GM12864 (cell line): ENCODE measurements around the gene TMEM45A.
"Not testable (repeated sequence)": the region's sequence is repeated elsewhere in the genome, so short reads cannot be mapped to it uniquely, and the experiment has no call there.

Experiments used
- DNase-seq: peaks from one replicate; pipeline ENCODE4 v3.0.0-alpha.2; 2011; ENCODE audit warnings: low read depth
- H3K4me3 ChIP-seq: 2 replicates; pipeline ENCODE4 v1.5.1; 2011; ENCODE audit warnings: mild to moderate bottlenecking, low read depth, low read length, control low read depth
- TF ChIP-seq, protein P1 (sequence below): IDR thresholded peaks from 2 replicates; pipeline ENCODE4 v1.5.1; 2011; ENCODE audit warnings: low read depth, mild to moderate bottlenecking, moderate library complexity, low read length, control low read depth, inconsistent platforms; ENCODE audit errors: missing control alignments

The TMEM45A gene

DNA sequence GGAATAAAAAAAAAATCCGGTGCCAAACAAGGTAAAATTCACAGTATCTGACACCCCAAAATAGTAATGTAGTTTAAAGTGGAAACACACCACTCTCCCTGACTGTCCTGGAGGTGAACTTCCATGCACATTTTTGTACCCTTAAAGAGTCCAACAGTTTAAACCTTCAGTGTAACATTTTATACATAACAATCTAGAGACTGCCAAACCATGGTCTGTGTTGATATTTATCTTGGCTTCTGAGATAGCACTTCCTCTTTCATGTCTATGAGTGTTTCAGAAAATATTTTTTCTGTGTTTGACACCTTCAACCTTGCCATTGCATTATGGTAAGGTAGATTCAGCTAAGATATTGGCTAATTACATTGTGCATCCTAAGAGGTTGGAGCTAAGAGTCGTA is 13.9 kb downstream of the TMEM45A start:
- no peak overlapping the region for H3K4me3 ChIP-seq
- DNase-seq, result no peak
- TF ChIP-seq, protein P1, sequence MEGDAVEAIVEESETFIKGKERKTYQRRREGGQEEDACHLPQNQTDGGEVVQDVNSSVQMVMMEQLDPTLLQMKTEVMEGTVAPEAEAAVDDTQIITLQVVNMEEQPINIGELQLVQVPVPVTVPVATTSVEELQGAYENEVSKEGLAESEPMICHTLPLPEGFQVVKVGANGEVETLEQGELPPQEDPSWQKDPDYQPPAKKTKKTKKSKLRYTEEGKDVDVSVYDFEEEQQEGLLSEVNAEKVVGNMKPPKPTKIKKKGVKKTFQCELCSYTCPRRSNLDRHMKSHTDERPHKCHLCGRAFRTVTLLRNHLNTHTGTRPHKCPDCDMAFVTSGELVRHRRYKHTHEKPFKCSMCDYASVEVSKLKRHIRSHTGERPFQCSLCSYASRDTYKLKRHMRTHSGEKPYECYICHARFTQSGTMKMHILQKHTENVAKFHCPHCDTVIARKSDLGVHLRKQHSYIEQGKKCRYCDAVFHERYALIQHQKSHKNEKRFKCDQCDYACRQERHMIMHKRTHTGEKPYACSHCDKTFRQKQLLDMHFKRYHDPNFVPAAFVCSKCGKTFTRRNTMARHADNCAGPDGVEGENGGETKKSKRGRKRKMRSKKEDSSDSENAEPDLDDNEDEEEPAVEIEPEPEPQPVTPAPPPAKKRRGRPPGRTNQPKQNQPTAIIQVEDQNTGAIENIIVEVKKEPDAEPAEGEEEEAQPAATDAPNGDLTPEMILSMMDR, result no peak

DNA sequence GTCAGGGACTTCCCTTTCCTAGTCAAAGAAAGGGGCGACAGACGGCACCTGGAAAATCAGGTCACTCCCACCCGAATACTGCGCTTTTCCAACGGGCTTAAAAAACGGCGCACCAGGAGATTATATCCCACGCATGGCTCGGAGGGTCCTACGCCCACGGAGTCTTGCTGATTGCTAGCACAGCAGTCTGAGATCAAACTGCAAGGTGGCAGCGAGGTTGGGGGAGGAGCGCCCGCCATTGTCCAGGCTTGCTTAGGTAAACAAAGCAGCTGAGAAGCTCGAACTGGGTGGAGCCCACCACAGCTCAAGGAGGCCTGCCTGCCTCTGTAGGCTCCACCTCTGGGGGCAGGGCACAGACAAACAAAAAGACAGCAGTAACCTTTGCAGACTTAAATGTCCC is 17.4 kb downstream of the TMEM45A start:
- not testable (repeated sequence) for DNase-seq, H3K4me3 ChIP-seq

DNA sequence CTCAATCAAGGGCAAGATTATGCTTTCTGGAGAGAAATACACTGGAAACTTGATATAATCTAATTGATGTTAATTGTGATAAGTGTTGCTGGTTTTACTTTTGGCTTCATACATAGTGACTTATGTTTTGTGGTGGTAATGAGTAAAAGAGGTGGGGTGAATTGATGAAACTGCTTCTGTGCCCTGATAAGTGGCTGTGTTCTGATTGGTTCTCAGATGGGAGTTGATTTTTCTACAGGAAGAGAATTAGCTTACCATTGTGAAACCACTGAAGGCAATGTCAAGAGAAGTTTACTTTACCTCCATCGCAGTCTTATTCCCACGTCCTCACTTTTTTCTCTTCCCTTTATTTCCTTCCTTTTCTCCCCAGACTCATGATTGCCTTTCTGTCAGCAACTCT is 23.8 kb downstream of the TMEM45A start:
- no peak overlapping the region for H3K4me3 ChIP-seq
- TF ChIP-seq, protein P1, result no peak
- no peak for DNase-seq

- TF ChIP-seq, protein P1, result no peak
- H3K4me3 ChIP-seq, result no peak overlapping the region
- no peak for DNase-seq
Observed at GRCh38 chr3:100516838-100517237, 24.4 kb downstream of the TMEM45A start.

DNA sequence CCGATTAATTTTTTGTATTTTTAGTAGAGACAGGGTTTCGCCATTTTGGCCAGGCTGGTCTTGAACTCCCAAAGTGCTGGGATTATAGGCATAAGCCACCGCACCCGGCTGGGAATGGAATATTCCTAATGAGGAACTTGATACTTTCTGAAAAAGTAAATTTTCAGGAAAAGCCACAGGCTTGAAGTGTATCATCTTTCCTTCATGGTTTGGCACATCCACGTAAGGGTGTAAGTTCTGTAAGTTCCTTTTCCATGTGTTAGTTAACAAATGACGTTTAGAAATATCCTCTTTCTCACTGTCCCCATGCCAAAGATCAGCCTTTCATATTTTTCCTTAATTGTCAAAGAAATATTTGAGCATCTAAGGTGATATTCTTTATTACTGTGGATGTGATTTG is 24.9 kb downstream of the TMEM45A start:
- no peak overlapping the region for H3K4me3 ChIP-seq
- no peak for DNase-seq
- TF ChIP-seq, protein P1, result no peak

DNA sequence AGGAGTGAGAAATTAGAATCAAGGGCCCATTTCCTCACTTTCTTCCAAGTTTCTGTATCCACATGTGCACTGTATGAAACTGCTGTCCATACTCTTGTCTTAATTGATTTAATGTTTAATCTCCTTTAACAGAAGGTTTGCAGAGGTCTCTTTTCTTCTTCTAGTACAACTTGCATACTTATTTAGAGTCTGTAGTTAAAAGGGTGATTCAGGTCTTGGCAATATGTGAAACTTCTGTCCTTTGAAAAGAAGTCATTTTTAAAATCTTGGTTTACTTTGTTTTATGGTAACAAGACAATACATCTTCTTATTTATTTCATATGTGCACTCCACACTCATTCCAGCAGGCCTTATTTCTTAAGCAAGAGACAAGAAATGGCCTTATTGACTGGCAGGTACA is 25.8 kb downstream of the TMEM45A start:
- TF ChIP-seq, protein P1, result no peak
- H3K4me3 ChIP-seq, result no peak overlapping the region
- DNase-seq, result no peak

DNA sequence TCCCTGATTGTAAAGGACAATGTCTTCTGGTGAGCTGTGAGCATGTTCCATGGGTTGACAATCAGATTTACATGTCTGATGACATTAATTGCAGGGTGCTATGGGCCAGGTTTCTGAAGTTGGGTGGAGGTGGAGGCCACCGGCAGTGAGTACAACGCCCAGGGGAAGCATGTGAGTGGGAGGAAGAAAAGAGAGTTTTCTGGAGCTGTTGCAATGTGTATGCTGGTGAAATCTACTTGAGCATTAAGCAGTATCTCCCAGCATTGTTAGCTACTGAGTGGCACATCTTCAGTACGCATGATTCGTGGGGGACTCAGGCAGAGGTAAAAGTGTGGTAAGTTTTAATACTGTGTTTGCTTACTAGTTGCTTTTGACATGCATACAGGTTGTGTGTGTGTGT is 26.6 kb downstream of the TMEM45A start:
- DNase-seq, result no peak
- TF ChIP-seq, protein P1, result no peak
- no peak overlapping the region for H3K4me3 ChIP-seq

DNA sequence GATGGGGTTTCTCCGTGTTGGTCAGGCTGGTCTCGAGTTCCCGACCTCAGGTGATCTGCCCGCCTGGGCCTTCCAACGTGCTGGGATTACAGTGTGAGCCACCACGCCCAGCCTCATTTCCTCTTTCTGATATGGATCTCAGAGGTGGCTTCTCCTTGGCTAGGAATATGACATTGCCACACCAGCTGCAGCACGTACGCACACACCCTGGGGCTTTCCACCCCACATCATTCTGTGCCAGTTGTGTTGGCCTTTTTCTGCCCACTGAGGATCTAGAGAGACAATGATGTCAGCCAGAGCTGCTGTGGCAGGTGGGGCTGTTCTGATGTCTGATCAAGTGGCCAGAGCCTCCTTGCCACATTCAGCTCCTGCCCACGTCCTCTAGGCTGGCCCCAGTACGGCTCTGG is 29.0 kb downstream of the TMEM45A start:
- no peak overlapping the region for H3K4me3 ChIP-seq
- peak; percentile 18 for DNase-seq
- TF ChIP-seq, protein P1, result no peak
